Neural cell (in vitro differentiated cells): ENCODE results near the gene USP34.
A peak's percentile ranks its signal among the peaks of the same experiment; 100 is the strongest.

Experiments
- EP300 ChIP-seq: fragments of 450-650 bp; conservative IDR thresholded peaks from 2 replicates; pipeline ENCODE4 v1.6.1; 2014; ENCODE audit warnings: antibody characterized with exemption, mild to moderate bottlenecking, moderate library complexity; ENCODE audit not compliant: poor library complexity, severe bottlenecking
- EZH2 ChIP-seq: fragments of 200-600, 300-800 bp; shearing (Covaris generic), sonication (generic); IDR thresholded peaks from 2 replicates; pipeline ENCODE4 v1.6.1; 2014; ENCODE audit warnings: antibody characterized with exemption, low read length, borderline replicate concordance, mild to moderate bottlenecking; ENCODE audit not compliant: insufficient read depth, poor library complexity, severe bottlenecking
- MXI1 ChIP-seq: fragments of 450-650 bp; conservative IDR thresholded peaks from 2 replicates; pipeline ENCODE4 v1.6.1; 2014; ENCODE audit warnings: antibody characterized with exemption, mild to moderate bottlenecking; ENCODE audit not compliant: poor library complexity, severe bottlenecking
- POLR2AphosphoS5 ChIP-seq: IDR thresholded peaks from 2 replicates; pipeline ENCODE4 v1.6.1; 2012
- RAD21 ChIP-seq: fragments of 450-650 bp; conservative IDR thresholded peaks from 2 replicates; pipeline ENCODE4 v1.6.1; 2014; ENCODE audit warnings: antibody characterized with exemption, mild to moderate bottlenecking, moderate library complexity
- TAF1 ChIP-seq: IDR thresholded peaks from 2 replicates; pipeline ENCODE4 v1.6.1; 2012; ENCODE audit warnings: low read depth
- TF ChIP-seq, protein P1 (sequence below): fragments of 450-650 bp; IDR thresholded peaks from 2 replicates; pipeline ENCODE4 v1.5.1; 2014; ENCODE audit warnings: antibody characterized with exemption, mild to moderate bottlenecking, moderate library complexity; ENCODE audit not compliant: poor library complexity, severe bottlenecking

DNA sequence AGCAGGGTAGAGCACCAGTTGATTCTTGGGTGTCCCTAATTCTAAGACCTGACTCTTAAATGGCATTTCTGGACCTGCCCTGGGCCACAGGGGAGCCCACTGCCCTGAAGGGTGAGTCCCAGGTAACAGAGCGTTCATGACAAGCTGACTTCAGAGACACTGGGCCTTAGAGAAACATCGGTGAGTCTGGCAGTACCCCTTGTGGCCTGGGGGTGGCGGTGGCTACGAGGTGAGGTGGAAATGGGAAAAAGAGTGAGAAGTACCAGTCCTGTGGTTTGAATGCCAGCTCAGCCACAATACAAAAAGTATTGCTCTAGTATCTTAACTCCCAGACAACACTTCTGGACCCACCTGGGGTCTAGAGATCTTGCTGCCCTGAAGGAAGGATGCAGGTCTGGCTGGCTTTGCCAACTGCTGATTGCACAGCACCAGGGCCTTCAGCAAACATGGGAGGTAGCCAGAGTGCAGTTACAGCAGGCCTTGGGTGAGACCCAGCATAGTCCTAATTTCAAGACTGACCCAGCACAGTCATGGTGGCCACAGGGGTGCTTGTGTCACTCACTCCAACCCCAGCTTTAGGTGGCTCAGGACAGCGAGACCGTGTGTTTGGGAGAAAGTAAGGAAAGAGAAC lies 44.5 kb downstream of the USP34 start:
- TF ChIP-seq, protein P1, sequence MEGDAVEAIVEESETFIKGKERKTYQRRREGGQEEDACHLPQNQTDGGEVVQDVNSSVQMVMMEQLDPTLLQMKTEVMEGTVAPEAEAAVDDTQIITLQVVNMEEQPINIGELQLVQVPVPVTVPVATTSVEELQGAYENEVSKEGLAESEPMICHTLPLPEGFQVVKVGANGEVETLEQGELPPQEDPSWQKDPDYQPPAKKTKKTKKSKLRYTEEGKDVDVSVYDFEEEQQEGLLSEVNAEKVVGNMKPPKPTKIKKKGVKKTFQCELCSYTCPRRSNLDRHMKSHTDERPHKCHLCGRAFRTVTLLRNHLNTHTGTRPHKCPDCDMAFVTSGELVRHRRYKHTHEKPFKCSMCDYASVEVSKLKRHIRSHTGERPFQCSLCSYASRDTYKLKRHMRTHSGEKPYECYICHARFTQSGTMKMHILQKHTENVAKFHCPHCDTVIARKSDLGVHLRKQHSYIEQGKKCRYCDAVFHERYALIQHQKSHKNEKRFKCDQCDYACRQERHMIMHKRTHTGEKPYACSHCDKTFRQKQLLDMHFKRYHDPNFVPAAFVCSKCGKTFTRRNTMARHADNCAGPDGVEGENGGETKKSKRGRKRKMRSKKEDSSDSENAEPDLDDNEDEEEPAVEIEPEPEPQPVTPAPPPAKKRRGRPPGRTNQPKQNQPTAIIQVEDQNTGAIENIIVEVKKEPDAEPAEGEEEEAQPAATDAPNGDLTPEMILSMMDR, result peak; percentile 25
- TF ChIP-seq TAF1 (no peak), EP300 (no peak), EZH2 (no peak), RAD21 (no peak), POLR2AphosphoS5 (no peak), MXI1 (no peak)
